EH (cell line): Measurements from ENCODE around the gene DZIP1L.
A peak's percentile ranks its signal among the peaks of the same experiment; 100 is the strongest.
"Not testable (repeated sequence)": the region's sequence is repeated elsewhere in the genome, so short reads cannot be mapped to it uniquely, and the experiment has no call there.

ENCODE experiments used
- DNase-seq: peaks from one replicate; pipeline ENCODE4 v3.0.0-alpha.2; 2015; ENCODE audit warnings: low read depth

DZIP1L gene

GRCh38 chr3:138114988-138115971 is at the start of gene DZIP1L:
TSS of gene DZIP1L (minus strand) at chr3:138115608. CDS start at chr3:138103971, 11,637 bp downstream.
- peak; percentile 87 for DNase-seq

- no peak for DNase-seq
Measured at GRCh38 chr3:138165061-138165460, 49.7 kb upstream of the DZIP1L start.

GRCh38 chr3:138157743-138158142 is 42.3 kb upstream of the DZIP1L start:
- no peak for DNase-seq

GRCh38 chr3:138154534-138154933 is 39.1 kb upstream of the DZIP1L start:
- no peak for DNase-seq

- DNase-seq: no peak
Measured at GRCh38 chr3:138148503-138148902, 33.1 kb upstream of the DZIP1L start.

- not testable (repeated sequence) for DNase-seq
Measured at GRCh38 chr3:138142181-138142580, 26.8 kb upstream of the DZIP1L start.

- DNase-seq: peak; percentile 25
Measured at GRCh38 chr3:138140940-138141339, 25.5 kb upstream of the DZIP1L start.

- DNase-seq: no peak
Measured at GRCh38 chr3:138139691-138140090, 24.3 kb upstream of the DZIP1L start.

- DNase-seq: no peak
Measured at GRCh38 chr3:138137861-138138260, 22.5 kb upstream of the DZIP1L start.

- DNase-seq: no peak
Measured at GRCh38 chr3:138136201-138136600, 20.8 kb upstream of the DZIP1L start.

GRCh38 chr3:138135833-138136194 is 20.4 kb upstream of the DZIP1L start:
- no peak for DNase-seq

GRCh38 chr3:138135146-138135832 is 19.9 kb upstream of the DZIP1L start:
- no peak for DNase-seq

- no peak for DNase-seq
Measured at GRCh38 chr3:138132239-138132638, 16.8 kb upstream of the DZIP1L start, which contains the start of gene A4GNT. TSS of gene A4GNT (minus strand) at chr3:138132390. CDS start at chr3:138131256, 1,134 bp downstream.

- peak; percentile 11 for DNase-seq
Measured at GRCh38 chr3:138127636-138128365, 12.4 kb upstream of the DZIP1L start.

GRCh38 chr3:138125548-138126221 is 10.3 kb upstream of the DZIP1L start:
- peak; percentile 80 for DNase-seq

- peak; percentile 61 for DNase-seq
Measured at GRCh38 chr3:138124706-138125355, 9.4 kb upstream of the DZIP1L start.

GRCh38 chr3:138124188-138124587 is 8.8 kb upstream of the DZIP1L start:
- no peak for DNase-seq

GRCh38 chr3:138119423-138119766 is 4.0 kb upstream of the DZIP1L start:
- DNase-seq: peak; percentile 16

GRCh38 chr3:138118612-138119422 is 3.4 kb upstream of the DZIP1L start:
- peak; percentile 79 for DNase-seq

- DNase-seq: peak; percentile 57
Measured at GRCh38 chr3:138114431-138114918, 933 bp downstream of the DZIP1L start.
